Measurements from ENCODE around the gene C10orf90.

C10orf90 gene

DNA sequence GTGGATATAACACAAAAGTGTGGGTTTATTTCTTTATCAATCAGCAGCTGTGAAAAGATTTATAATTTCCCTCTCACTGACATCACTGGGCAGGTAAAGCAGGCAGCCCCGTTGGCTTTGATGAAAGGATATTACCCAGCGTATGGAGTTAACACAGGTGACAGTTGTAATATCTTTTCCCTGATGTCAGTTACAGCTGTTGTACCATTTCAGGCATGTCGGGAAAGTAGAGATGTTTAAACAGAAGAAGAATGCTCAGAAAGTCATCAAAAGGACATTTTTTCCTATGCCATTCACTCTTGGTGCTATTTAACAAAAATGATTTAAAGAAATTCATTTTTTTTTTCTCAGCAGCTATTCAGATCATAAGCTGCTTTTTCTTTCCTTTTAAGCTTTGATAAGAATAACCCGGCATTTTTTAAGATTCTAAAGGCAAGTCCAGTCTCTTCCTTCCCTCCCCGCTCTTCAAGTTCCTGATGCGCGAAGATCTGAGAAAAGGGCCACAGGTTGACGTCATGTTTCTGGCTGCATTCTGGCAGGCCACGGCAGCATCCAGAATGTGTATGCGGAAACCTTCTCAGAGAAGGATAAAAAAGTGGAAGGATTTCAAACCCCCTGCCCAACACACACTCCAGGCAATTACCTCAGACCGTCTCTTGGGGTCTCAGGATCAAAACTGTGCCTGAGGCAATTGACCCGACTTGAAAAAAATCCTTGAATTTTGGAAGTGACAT lies 249.8 kb downstream of the C10orf90 start:
- DNase-seq = no peak

DNA sequence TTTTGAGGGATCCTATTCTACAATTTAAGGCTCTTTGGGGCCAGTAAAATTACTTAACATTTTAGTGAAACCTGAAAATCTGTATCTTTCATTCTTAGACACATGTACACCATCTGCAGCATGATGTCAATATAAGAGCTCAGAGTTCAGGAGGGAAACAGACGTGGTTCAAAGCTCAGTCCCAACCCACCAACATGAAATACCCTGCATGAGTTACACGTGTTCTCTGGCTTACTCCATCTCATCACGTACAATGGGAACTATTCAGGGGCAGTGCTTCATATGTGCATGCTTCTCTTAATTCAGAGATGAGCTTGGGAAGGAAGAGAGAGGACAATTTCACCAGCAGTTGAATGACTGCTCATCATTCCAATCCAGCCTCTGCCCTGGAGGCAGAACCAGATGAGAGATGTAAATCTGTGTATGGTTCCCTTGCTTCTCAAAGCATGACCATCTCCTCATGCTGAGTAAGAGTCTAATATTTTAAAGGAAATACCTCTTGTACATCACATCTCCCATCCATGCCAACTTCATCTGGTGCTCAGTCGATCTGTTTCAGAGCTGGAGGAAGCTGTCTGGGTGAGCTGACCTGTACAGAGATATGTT lies 253.2 kb downstream of the C10orf90 start:
- no peak for DNase-seq

DNA sequence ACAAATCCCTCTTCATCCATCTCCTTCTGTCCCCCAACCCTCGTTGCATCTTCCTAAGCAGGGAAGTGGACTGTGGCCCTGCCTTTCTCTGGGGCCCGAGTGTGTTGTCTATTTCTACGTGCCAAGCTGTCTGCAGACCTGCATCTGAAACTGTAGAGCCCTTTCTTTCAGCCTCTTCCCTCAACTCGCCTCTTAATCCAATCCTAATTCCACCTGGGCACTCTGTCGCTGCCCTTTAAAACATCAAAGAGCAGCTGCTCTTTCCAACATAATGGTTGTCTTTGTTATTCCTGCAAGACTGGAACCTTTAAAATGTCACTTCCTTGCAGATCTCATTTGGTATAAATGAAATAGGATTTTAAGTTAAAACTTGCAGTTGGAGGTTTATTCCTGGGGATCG lies 260.7 kb downstream of the C10orf90 start:
- no peak for DNase-seq

DNA sequence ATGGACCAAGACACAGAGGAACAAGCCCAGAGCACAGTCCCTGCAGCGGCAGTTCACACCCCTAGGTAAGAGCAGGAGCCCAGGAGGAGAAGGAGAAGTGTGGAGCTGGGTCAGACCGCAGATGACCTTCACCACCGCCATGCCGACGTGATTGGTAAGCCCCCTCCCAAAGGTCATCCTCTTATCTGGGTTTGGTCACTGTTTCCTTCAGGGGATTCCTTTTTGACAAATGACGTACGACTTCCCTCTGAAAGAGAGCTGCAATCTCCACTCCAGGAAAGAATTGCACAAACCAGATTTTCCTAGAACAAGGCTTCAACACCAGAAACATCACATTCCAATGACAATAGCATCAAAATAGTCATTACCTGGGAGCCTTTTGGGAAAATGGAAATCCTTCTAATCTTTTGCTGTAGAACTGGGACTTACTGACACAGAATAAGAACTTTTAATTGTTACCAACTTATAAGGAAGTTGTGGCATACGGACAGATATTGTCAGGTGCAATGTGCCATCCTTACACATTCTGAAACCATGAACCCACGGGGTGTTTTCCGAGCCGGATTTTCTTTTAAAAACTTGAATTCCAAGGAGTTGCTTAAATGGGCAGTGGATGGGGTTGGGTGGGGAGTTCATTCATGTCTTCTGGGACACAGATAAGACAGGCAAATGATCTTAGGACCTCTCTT lies 261.4 kb downstream of the C10orf90 start:
- DNase-seq = no peak

DNA sequence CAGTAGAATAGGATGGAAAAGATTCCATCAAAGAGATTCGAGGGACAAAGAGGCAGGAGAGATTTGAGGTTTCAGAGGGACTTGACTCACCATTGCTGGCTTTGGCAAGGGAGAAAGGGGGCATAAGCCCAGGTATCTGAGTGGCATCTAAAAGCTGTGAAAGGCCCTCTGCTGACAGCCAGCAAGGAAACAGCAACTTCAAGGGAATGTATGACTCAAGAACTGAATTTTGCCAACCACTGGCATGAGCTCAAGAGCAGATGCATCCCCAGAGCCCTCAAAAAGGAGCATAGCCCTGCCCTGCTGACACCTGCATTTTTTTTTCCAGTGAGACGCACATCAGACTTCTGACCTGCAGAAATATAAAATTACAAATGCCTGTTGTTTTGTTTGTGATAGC lies 262.7 kb downstream of the C10orf90 start:
- DNase-seq = no peak

DNA sequence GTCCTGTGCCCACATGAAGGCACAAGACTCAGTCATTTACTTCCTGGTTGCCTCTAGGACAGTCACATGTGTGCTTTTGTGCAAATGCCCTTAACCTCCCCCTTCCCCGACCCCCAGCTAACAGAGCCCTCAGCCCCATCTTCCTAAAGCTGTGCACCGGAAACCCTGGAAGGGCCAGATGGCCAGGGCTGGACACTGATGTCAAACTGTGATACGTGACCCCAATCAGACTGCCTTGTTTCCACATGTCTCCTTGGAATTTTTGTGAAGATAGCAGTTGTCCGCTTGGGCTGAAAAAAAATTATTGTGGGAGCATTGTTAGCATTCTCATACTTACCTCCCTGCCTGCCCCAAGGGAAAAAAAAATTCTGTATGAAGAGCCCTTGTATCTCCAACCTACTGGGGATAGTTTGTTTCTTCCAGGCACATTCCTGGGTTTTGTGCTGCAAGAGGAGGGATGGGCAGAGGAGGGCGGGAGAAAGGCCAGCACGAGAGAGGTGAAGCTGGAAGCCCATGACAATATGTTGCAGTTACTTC lies 265.2 kb downstream of the C10orf90 start:
- DNase-seq = no peak

DNA sequence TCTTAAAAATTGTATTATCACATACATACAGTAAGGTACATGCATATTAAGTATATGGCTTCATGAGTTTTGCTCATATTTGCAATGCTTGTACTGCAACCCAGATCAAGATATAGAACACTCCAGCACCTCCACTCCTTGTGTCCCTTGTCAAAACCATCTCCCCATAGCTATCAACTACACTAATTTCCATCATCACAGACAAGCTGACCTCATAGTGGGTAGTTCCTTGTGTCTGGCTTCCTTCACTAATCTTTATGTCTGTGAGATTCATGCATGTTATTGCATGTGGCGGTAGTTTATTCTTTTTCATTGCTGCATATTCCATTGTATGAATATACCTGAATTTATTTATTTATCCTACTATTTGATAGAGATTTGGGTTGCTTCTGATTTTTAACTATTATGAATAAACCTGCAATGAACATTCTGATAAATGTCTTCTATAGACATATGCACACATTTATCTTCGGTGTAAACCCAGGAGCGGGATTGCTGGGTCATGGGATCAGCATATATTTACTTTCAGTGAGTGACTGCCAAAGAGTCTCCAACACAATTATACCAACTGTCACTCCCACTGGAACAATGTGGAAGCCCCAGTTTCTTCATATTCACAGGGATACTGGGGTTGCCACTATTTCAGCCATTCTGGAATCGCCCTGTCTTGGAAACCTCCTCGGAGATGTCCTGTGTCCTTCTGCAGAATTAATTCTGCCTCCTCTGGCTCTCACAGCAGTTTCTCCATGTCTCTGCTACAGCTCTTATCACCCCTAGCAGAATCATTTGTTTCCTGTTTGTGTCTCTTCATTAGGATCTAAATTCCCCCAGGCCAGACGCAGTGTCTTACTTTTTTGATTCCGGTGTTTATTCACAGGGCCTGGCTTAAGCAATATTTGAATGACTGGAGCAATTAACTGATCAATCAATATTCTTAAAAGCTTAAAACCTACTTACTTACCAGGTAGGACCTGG lies 267.5 kb downstream of the C10orf90 start:
- no peak for DNase-seq

DNA sequence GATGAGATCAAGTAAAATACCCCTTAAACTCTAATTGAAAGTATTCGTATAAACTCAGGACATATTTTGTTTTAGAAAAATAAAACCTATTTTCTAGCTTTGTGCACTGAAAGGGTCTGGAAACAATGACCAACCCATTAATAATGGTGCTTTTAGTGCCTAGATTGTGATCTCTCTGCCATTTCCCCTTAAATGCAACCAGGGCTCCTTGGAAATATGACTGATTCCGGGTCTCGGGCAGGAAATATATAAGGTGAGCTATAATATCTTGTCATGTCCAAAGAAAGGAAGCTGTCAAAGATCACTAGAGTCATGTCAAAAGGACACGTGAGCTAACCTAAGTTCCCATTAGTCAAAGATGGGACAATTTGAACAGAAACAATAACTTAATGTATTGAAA lies 269.9 kb downstream of the C10orf90 start:
- no peak for DNase-seq

DNA sequence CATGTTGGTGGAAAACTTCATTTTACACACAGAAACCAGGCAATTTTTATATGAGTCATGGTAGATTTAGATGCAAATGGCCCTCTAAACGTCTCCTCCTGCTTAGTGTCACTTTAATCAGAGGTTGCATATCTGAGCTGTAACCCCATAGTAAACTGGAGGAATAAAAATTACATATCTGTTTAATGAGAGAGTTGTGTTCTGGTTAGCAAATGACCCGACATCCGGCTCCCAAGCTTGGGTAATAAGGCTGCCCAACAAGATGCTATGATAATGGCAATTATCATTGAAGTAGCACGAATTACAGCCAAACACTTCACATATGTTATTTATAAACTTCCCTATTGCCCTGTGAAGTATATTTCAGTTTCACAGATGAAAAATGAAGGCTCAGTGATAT lies 271.6 kb downstream of the C10orf90 start:
- DNase-seq = no peak

DNA sequence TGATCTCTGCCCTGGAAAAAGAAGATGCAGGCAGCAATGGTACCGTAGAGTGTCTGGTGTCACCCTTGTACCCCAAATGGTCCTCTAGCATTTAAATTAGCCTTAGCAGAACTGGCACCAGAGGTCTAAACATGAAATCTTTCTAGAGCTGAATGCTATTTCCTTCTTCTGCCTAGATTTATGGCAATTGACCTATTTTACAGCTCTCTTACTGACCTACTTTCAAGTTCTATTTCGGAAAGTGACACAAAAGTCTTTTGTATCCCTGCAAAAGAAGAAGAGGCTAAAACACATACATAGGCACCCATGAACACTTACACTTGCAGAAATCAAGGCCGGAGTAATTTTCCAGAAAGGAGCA lies 272.1 kb downstream of the C10orf90 start:
- DNase-seq = no peak

DNA sequence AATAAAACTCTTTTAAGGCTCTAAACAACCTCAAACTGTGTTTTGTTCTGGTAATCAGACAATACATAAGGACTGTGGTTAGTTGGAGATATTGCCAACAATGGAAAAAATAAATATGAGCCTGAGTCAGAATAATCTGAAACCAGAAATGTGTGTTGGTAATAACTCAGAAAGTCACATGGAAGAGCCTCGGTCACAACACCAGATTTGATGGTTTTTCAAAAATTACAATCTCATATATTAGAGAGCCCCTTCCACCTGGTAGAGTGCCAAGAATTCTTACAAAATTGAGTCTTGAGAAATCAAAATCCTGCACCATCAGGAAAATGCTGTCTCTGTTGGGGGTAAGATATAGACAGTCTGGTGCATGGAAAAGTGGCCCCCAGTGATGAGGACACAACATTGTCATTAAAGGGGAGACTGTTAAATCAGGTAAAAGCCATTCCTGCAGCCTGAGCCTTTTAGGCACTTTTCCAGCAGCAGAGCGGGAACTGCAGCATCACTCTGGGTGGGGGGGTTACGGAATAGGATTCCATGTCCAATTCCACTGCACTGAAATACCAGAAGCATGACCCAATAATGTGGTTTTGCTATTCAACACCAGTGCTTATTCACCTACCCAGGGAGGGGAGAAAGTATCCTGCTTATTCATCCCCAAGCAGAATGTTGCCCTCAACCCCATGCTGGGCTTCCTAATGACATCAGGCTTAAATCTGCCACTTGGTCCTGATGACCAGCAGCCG lies 272.7 kb downstream of the C10orf90 start:
- DNase-seq = no peak

DNA sequence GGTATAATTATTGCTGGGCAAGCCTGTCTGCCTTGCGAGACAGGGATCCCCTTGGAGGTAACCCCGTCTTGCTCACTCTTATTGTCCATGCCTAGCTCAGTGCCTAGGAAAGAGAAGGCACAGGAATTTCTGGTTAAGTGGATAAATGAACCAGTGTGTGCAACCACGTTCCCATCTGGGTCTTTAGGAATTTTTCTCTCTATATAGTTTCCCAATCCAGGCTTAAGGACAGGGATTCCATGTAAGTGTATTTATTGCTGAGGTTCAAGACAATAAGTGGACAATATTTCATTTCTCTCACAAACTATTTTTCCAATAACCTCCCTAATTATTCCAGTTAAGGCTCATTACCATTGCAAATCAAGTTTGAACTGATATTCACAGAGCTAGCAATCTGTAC lies 273.3 kb downstream of the C10orf90 start:
- no peak for DNase-seq

DNA sequence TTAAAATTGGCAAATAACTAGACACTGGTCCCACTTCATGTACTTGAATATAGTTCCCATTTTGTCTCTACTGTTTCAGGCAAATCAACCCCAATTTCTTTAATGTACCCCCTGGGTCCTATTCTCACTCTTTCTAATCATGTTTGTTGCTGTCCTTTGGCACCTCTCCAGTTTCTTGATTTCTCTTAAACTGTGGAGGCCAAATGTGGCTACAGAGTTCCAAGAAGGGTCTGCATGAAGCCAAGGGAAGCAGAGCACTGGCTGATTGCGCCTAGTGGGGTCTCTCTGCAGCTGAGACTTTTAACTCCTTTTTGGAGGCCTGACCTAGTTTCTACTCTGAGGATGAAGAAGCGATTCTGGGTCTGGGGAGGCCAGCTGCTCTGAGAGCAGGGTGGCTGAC lies 275.5 kb downstream of the C10orf90 start:
- no peak for DNase-seq

DNA sequence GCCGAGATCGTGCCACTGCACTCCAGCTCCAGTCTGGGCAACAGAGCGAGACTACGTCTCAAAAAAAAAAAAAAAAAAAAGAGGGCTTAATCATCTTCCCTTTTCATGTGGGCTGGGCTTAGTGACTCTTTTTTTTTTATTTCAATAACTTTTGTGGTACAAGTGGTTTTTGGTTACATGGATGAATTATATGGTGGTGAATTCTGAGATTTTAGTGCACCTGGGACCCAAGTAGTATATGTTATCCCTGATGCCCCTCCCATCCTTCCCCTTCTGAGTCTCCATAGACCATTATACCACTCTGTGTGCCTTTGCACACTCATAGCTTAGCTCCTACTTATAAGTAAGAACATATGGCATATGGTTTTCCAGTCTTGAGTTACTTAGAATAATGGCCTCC lies 277.4 kb downstream of the C10orf90 start:
- DNase-seq = no peak

DNA sequence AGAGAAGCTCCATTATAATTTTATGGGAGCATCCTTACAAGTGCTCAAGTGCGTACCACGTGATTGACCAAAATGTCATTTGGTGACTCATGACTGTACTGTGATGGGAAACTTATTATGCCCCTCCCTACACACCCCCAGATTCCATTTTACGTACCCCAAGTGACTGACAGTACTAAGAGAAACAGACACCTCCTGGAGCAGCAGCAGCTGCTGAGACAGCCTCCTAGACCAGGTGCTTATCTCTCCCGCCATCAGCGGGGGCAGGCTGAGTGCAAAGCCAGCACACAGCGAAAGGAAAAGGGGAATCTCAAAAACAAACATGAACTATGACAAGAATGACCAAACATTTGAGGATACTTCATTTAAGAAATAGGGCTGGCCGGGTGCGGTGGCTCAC lies 278.0 kb downstream of the C10orf90 start:
- no peak for DNase-seq

DNA sequence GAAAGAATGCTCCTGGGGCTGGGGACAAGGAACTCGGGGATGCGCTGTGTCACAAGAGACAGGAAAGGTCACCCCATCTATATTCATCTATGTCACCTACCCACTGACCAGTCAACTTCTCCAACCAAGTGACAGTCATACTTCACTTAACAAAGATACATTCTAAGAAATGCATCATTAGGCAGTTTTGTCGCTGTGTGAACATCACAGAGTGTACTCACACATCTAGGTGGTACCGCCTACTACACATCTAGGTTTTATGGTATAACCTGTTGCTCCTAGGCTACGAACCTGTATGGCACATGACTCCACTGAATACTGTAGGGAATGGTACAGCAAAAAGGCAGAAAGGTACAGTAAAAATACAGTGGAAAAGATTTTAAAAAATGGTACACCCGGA lies 278.4 kb downstream of the C10orf90 start:
- no peak for DNase-seq

DNA sequence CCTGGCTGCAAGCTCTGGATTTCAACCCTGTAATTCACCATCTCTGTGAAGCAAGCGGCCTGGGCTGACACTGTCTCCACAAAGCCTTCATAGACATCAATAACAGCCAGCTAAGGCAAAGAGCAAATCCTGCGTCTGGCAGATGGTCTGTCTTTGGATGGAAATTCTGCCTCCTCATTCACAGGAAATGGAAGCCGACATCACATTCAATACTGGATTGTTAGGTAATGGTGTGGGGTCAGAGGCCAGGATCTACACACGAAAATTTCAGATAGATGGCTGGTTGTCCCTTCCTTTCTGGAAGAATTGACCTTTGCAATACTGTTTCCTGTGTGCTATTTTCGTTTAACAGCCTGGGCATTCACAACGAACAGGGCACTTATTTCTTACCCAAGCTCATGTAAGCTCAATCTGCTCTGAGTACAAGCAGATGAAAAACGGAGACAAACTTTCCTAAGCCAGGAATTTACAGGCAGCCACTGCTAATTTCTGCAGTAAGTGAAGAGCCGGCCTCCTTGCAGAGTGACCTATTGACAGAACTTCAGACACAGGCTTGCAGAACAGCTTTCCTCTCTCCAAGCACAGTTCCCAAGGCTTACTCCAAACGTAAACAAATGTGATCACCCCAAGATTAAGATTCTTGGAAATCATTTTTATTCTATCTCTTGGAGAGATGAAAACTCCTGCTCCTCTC lies 279.2 kb downstream of the C10orf90 start:
- DNase-seq = no peak

DNA sequence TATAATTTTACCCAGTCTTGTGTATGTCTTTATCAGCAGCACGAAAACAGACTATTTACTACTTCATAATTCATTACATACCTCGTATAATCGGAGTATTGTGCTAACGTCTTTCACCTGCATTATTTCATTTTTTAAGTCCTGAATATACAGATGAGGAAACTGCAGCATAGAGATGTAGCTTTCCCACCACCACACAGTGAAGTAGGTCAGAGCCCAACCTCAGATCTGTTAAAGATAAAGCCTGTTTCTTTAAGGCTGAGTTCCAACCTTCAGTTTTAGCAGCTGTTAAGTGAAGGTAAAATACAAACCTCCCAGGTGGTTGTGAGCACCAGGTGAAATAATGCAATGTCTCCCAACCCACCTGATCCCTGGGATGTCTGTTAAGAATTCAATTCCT lies 280.2 kb downstream of the C10orf90 start:
- no peak for DNase-seq

DNA sequence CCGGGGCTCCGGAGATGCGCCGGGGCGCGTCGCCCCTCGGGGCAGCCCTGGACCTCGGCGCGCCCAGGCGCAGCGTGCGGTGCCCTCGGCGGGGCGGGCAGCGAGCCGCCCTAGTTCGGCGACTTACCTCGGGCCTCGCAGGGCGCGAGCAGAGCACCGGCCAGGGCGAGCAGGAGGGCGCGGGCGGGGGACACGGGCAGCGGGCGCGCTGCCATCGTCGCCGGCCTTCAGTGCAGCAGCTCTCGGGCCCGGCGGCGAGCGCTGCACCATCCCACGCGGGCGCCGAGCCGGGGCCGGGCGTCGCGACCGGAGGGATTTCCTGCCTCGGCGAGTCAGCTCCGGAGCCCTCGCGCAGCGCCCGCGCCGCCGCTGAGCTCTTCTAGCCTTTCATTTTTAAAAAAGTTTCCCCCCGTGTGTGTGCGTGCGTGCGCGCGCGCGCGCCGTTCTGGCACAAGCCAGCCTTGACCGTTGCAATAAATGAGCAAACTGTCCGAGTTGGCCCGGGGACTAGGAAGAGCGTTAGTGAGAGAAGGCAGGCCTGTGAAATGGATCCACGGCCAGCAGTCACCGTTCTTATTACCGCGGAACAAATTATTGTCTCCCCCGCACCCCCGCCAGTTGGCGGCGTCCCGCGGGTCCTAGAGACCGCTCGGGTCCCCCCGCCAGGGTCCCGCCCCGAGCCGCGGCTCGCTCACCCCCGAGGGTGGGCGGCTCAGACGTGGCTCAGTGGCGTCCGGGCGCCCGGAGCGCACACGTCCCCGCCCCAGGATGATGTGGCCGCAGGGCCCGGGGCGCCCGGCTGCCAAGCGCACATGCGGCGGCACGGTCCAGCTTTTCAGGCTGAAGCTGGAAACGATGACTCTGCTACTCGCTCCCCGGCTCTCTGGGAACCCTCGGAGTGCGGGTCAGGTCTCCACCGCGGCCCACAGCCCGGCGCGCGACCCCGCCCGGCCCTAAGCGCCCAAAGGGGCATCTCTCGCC lies 282.3 kb downstream of the C10orf90 start, which contains the start of gene ADAM12:
Gene ADAM12 (minus strand): TSS at position 547 of the 981 bp plus-strand sequence. CDS start 332 bp downstream, at position 215.
- DNase-seq = no peak

All from NK-92 treated with Interleukin-12 subunit alpha and Interleukin-12 subunit beta, amount 100 ng/mL, for 24 hours (cell line).